Type B pancreatic cell (in vitro differentiated cells): ENCODE results near the gene OTUB1. TPM values are rescaled to one million over a fixed set of nuclear protein-coding genes. Genes with fewer than 3 reads are reported as not detected.

ENCODE experiments used
- DNase-seq: peaks from one replicate; pipeline ENCODE4 v3.0.0; 2021; ENCODE audit warnings: mixed read lengths; ENCODE audit not compliant: unreplicated experiment; ENCODE audit errors: extremely low spot score
- H3K27ac Mint-ChIP-seq: 2 replicates; pipeline ENCODE4 v1.8.0; 2021; ENCODE audit warnings: mild to moderate bottlenecking, mixed read lengths
- H3K27me3 Mint-ChIP-seq: 2 replicates; pipeline ENCODE4 v1.8.0; 2021; ENCODE audit warnings: mixed read lengths
- H3K36me3 Mint-ChIP-seq: 2 replicates; pipeline ENCODE4 v1.8.0; 2021; ENCODE audit warnings: mixed read lengths
- H3K4me1 Mint-ChIP-seq: one replicate; pipeline ENCODE4 v1.8.0; 2021; ENCODE audit warnings: mixed read lengths; ENCODE audit not compliant: unreplicated experiment
- H3K4me3 Mint-ChIP-seq: 2 replicates; pipeline ENCODE4 v1.8.0; 2021; ENCODE audit warnings: mild to moderate bottlenecking, mixed read lengths
- H3K9me3 Mint-ChIP-seq: 2 replicates; pipeline ENCODE4 v1.8.0; 2021; ENCODE audit warnings: mixed read lengths
- CTCF ChIP-seq: fragments of 200-600 bp; sonication (generic); conservative IDR thresholded peaks from 2 replicates; pipeline ENCODE4 v1.5.0; 2021; ENCODE audit warnings: antibody characterized with exemption, mild to moderate bottlenecking
- total RNA-seq: library from RNA; stranded (reverse); gene quantifications from 2 replicates; pipeline ENCODE4 v1.2.1, GENCODE V29; 2021; ENCODE audit warnings: low replicate concordance

Gene OTUB1
- total RNA-seq, 1 donor from 2014 or later: 105 TPM

- Mint-ChIP-seq H3K36me3 (peaks cover 3% of the 10 kb centered on the region), H3K9me3 (no peaks in the 10 kb centered on the region), H3K27ac (no peak overlapping the region), H3K4me3 (peak overlapping the region; percentile 34), H3K4me1 (peaks cover 13% of the 10 kb centered on the region), H3K27me3 (no peaks in the 10 kb centered on the region)
- peak; percentile 90 for TF ChIP-seq CTCF
- DNase-seq: peak; percentile 85
These were observed 13.9 kb downstream of the OTUB1 start for GRCh38 chr11:64000026-64000739.

- peak; percentile 50 for TF ChIP-seq CTCF
- H3K36me3 Mint-ChIP-seq: peaks cover 3% of the 10 kb centered on the region
These were observed 14.7 kb downstream of the OTUB1 start for GRCh38 chr11:64000740-64001483.

GRCh38 chr11:64001484-64002420 lies 15.5 kb downstream of the OTUB1 start:
- peaks cover 10% of the 10 kb centered on the region for H3K27me3 Mint-ChIP-seq
- no peaks in the 10 kb centered on the region for H3K9me3 Mint-ChIP-seq
- peak overlapping the region; percentile 28 for H3K4me3 Mint-ChIP-seq
- DNase-seq: no peak
- H3K27ac Mint-ChIP-seq: no peak overlapping the region
- H3K4me1 Mint-ChIP-seq: peaks cover 14% of the 10 kb centered on the region
- peaks cover 3% of the 10 kb centered on the region for H3K36me3 Mint-ChIP-seq
- no peak for TF ChIP-seq CTCF

More at GRCh38 chr11:64000740-64001483, 14.7 kb downstream of the OTUB1 start:
- Mint-ChIP-seq H3K27me3 (peaks cover 3% of the 10 kb centered on the region), H3K4me3 (peak overlapping the region; percentile 28), H3K9me3 (no peaks in the 10 kb centered on the region), H3K27ac (no peak overlapping the region), H3K4me1 (peaks cover 13% of the 10 kb centered on the region)
- DNase-seq: no peak

GRCh38 chr11:64003807-64004589 lies 17.8 kb downstream of the OTUB1 start:
- Mint-ChIP-seq H3K27ac (no peak overlapping the region), H3K4me3 (no peak overlapping the region), H3K27me3 (peaks cover 22% of the 10 kb centered on the region), H3K4me1 (peaks cover 32% of the 10 kb centered on the region), H3K36me3 (no peaks in the 10 kb centered on the region), H3K9me3 (no peaks in the 10 kb centered on the region)
- DNase-seq: no peak
- TF ChIP-seq CTCF: no peak

GRCh38 chr11:64004590-64004984 lies 18.3 kb downstream of the OTUB1 start:
- no peak for TF ChIP-seq CTCF
- Mint-ChIP-seq H3K9me3 (no peaks in the 10 kb centered on the region), H3K27ac (no peak overlapping the region), H3K36me3 (no peaks in the 10 kb centered on the region), H3K4me3 (no peak overlapping the region), H3K4me1 (peaks cover 33% of the 10 kb centered on the region), H3K27me3 (peaks cover 22% of the 10 kb centered on the region)
- no peak for DNase-seq
